Neural progenitor cell (in vitro differentiated cells): Measurements from ENCODE around the gene MS4A10. TPM values are rescaled to one million over a fixed set of nuclear protein-coding genes. Genes with fewer than 3 reads are reported as not detected.

Experiments
- DNase-seq: peaks from one replicate; pipeline ENCODE4 v3.0.0-alpha.2; 2016; ENCODE audit warnings: low spot score
- H2AFZ ChIP-seq: fragments of 200-600 bp; sonication (generic); replicated peaks from 2 replicates; pipeline ENCODE4 v1.6.1; 2016; ENCODE audit warnings: antibody characterized with exemption
- H3F3A ChIP-seq: fragments of 200-600 bp; sonication (generic); 2 replicates; pipeline ENCODE4 v1.6.1; 2016; ENCODE audit warnings: antibody characterized with exemption, low read depth
- H3K27ac ChIP-seq: fragments of 200-600 bp; sonication (generic); 2 replicates; pipeline ENCODE4 v1.5.1; 2016; ENCODE audit warnings: mild to moderate bottlenecking
- H3K27me3 ChIP-seq: fragments of 200-600 bp; sonication (generic); 2 replicates; pipeline ENCODE4 v1.6.1; 2016; ENCODE audit warnings: mild to moderate bottlenecking, moderate library complexity
- H3K36me3 ChIP-seq: fragments of 200-600 bp; sonication (generic); 2 replicates; pipeline ENCODE4 v1.5.1; 2016
- H3K4me1 ChIP-seq: fragments of 200-600 bp; sonication (generic); 2 replicates; pipeline ENCODE4 v1.6.1; 2016; ENCODE audit warnings: mixed run types
- H3K4me2 ChIP-seq: fragments of 200-600 bp; sonication (generic); 2 replicates; pipeline ENCODE4 v1.6.1; 2016
- H3K4me3 ChIP-seq: fragments of 200-600 bp; sonication (generic); 2 replicates; pipeline ENCODE4 v1.5.1; 2016
- H3K79me2 ChIP-seq: fragments of 200-600 bp; sonication (generic); 2 replicates; pipeline ENCODE4 v1.6.1; 2016; ENCODE audit warnings: low read depth
- H3K9ac ChIP-seq: fragments of 200-600 bp; sonication (generic); 2 replicates; pipeline ENCODE4 v1.6.1; 2016
- H3K9me3 ChIP-seq: fragments of 200-600 bp; sonication (generic); 2 replicates; pipeline ENCODE4 v1.5.1; 2016; ENCODE audit warnings: low read depth
- H4K20me1 ChIP-seq: fragments of 200-600 bp; sonication (generic); 2 replicates; pipeline ENCODE4 v1.6.1; 2016; ENCODE audit warnings: low read depth
- H3K27ac Mint-ChIP-seq: 3 replicates; pipeline ENCODE4 v1.8.0; 2021; ENCODE audit warnings: mixed read lengths
- H3K27me3 Mint-ChIP-seq: 2 replicates; pipeline ENCODE4 v1.8.0; 2022; ENCODE audit warnings: low read depth, mild to moderate bottlenecking, inconsistent platforms, moderate library complexity, mixed read lengths; ENCODE audit not compliant: insufficient read depth
- H3K36me3 Mint-ChIP-seq: 3 replicates; pipeline ENCODE4 v1.8.0; 2021; ENCODE audit warnings: mixed read lengths
- H3K4me1 Mint-ChIP-seq: 3 replicates; pipeline ENCODE4 v1.8.0; 2021; ENCODE audit warnings: mixed read lengths
- H3K4me3 Mint-ChIP-seq: 3 replicates; pipeline ENCODE4 v1.8.0; 2021; ENCODE audit warnings: mild to moderate bottlenecking, moderate library complexity, mixed read lengths
- H3K9me3 Mint-ChIP-seq: 3 replicates; pipeline ENCODE4 v1.8.0; 2020; ENCODE audit warnings: mixed read lengths
- EZH2 ChIP-seq: fragments of 200-600 bp; sonication (generic); IDR thresholded peaks from 2 replicates; pipeline ENCODE4 v1.6.1; 2017; ENCODE audit warnings: antibody characterized with exemption, mild to moderate bottlenecking, moderate library complexity
- EZH2phosphoT487 ChIP-seq: fragments of 200-600 bp; sonication (generic); IDR thresholded peaks from 2 replicates; pipeline ENCODE4 v1.6.1; 2017; ENCODE audit warnings: antibody characterized with exemption
- total RNA-seq: library from RNA; depleted of rRNA; stranded (reverse); fragments of >200 nt; gene quantifications from 2 replicates; pipeline ENCODE4 v1.2.3, GENCODE V29; 2015; ENCODE audit warnings: low replicate concordance
- TF ChIP-seq, protein P1 (sequence below): fragments of 200-600 bp; sonication (generic); IDR thresholded peaks from 2 replicates; pipeline ENCODE4 v1.5.1; 2017; ENCODE audit warnings: antibody characterized with exemption, mild to moderate bottlenecking

Gene MS4A10
- total RNA-seq, 1 donor from 2014 or later: not detected

- DNase-seq: no peak
- Histone ChIP-seq H3K4me3 (no peak overlapping the region), H3F3A (no peaks in the 10 kb centered on the region), H3K9me3 (no peaks in the 10 kb centered on the region), H3K9ac (no peak overlapping the region), H3K4me1 (no peaks in the 10 kb centered on the region), H4K20me1 (no peaks in the 10 kb centered on the region), H3K4me2 (no peak overlapping the region), H3K79me2 (no peaks in the 10 kb centered on the region), H3K27ac (no peak overlapping the region), H3K27me3 (peaks cover 7% of the 10 kb centered on the region), H2AFZ (no peak overlapping the region), H3K36me3 (no peaks in the 10 kb centered on the region)
- TF ChIP-seq EZH2phosphoT487: no peak
- TF ChIP-seq EZH2: no peak
- TF ChIP-seq, protein P1, sequence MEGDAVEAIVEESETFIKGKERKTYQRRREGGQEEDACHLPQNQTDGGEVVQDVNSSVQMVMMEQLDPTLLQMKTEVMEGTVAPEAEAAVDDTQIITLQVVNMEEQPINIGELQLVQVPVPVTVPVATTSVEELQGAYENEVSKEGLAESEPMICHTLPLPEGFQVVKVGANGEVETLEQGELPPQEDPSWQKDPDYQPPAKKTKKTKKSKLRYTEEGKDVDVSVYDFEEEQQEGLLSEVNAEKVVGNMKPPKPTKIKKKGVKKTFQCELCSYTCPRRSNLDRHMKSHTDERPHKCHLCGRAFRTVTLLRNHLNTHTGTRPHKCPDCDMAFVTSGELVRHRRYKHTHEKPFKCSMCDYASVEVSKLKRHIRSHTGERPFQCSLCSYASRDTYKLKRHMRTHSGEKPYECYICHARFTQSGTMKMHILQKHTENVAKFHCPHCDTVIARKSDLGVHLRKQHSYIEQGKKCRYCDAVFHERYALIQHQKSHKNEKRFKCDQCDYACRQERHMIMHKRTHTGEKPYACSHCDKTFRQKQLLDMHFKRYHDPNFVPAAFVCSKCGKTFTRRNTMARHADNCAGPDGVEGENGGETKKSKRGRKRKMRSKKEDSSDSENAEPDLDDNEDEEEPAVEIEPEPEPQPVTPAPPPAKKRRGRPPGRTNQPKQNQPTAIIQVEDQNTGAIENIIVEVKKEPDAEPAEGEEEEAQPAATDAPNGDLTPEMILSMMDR: no peak
- no peak overlapping the region for H3K4me3 Mint-ChIP-seq
- H3K27me3 Mint-ChIP-seq: peaks cover 6% of the 10 kb centered on the region
- H3K9me3 Mint-ChIP-seq: no peaks in the 10 kb centered on the region
- H3K36me3 Mint-ChIP-seq: no peaks in the 10 kb centered on the region
- H3K27ac Mint-ChIP-seq: no peak overlapping the region
- no peaks in the 10 kb centered on the region for H3K4me1 Mint-ChIP-seq
Measured at GRCh38 chr11:60801194-60801593, 16.1 kb downstream of the MS4A10 start.

- Mint-ChIP-seq H3K27me3 (peaks cover 6% of the 10 kb centered on the region), H3K27ac (no peak overlapping the region), H3K4me1 (no peaks in the 10 kb centered on the region), H3K4me3 (no peak overlapping the region), H3K36me3 (no peaks in the 10 kb centered on the region), H3K9me3 (no peaks in the 10 kb centered on the region)
- H3K4me3 ChIP-seq: no peak overlapping the region
- peaks cover 7% of the 10 kb centered on the region for H3K27me3 ChIP-seq
- no peak for TF ChIP-seq EZH2phosphoT487
- TF ChIP-seq, protein P1: no peak
- no peaks in the 10 kb centered on the region for H3F3A ChIP-seq
- H3K4me1 ChIP-seq: no peaks in the 10 kb centered on the region
- no peaks in the 10 kb centered on the region for H3K36me3 ChIP-seq
- no peak overlapping the region for H3K9ac ChIP-seq
- no peak overlapping the region for H3K4me2 ChIP-seq
- no peak overlapping the region for H2AFZ ChIP-seq
- H3K27ac ChIP-seq: no peak overlapping the region
- no peaks in the 10 kb centered on the region for H3K9me3 ChIP-seq
- H3K79me2 ChIP-seq: no peaks in the 10 kb centered on the region
- DNase-seq: no peak
- H4K20me1 ChIP-seq: no peaks in the 10 kb centered on the region
Measured at GRCh38 chr11:60803273-60803936, 18.3 kb downstream of the MS4A10 start.

DNA sequence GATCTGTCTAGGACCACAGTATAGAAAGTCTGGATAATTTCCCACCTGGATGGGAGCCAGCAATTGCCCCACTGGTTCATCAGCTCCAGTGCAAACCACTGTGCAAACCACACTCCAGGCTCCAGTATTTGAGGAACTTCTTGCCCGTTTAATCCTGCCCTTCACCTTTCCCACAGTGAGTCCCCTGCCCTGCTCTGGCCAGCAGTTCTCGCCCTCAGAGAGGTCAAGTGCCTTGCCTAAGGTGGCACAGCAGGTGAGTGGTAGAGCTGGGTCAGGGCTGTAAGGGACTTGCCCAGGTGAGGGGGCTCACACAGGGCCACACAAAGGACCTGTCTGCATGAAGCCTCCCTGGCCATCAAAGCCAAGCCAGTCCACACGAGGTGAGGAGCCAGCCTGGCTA, 24.1 kb downstream of the MS4A10 start:
- Mint-ChIP-seq H3K4me1 (no peaks in the 10 kb centered on the region), H3K27me3 (peaks cover 2% of the 10 kb centered on the region), H3K27ac (peak overlapping the region; percentile 1), H3K9me3 (peaks cover 9% of the 10 kb centered on the region), H3K36me3 (no peaks in the 10 kb centered on the region), H3K4me3 (no peak overlapping the region)
- Histone ChIP-seq H3K4me2 (no peak overlapping the region), H3K36me3 (no peaks in the 10 kb centered on the region), H3K79me2 (no peaks in the 10 kb centered on the region), H3K4me1 (no peaks in the 10 kb centered on the region), H3F3A (no peaks in the 10 kb centered on the region), H3K9ac (no peak overlapping the region), H3K4me3 (no peak overlapping the region), H4K20me1 (no peaks in the 10 kb centered on the region), H3K27ac (no peak overlapping the region), H3K9me3 (no peaks in the 10 kb centered on the region), H2AFZ (no peak overlapping the region), H3K27me3 (no peaks in the 10 kb centered on the region)
- no peak for DNase-seq
- TF ChIP-seq EZH2phosphoT487: no peak

GRCh38 chr11:60809691-60810090, 24.6 kb downstream of the MS4A10 start:
- Mint-ChIP-seq H3K27me3 (peaks cover 2% of the 10 kb centered on the region), H3K36me3 (no peaks in the 10 kb centered on the region), H3K4me3 (no peak overlapping the region), H3K9me3 (peaks cover 10% of the 10 kb centered on the region), H3K27ac (peak overlapping the region; percentile 1), H3K4me1 (no peaks in the 10 kb centered on the region)
- no peak overlapping the region for H2AFZ ChIP-seq
- H3K4me3 ChIP-seq: no peak overlapping the region
- no peak for DNase-seq
- no peaks in the 10 kb centered on the region for H3K4me1 ChIP-seq
- TF ChIP-seq EZH2phosphoT487 (no peak), EZH2 (no peak)
- TF ChIP-seq, protein P1: no peak
- no peak overlapping the region for H3K27ac ChIP-seq
- no peaks in the 10 kb centered on the region for H3K9me3 ChIP-seq
- H3K4me2 ChIP-seq: no peak overlapping the region
- H4K20me1 ChIP-seq: no peaks in the 10 kb centered on the region
- H3K27me3 ChIP-seq: no peaks in the 10 kb centered on the region
- H3K36me3 ChIP-seq: no peaks in the 10 kb centered on the region
- no peaks in the 10 kb centered on the region for H3K79me2 ChIP-seq
- H3F3A ChIP-seq: no peaks in the 10 kb centered on the region
- no peak overlapping the region for H3K9ac ChIP-seq
